GM18517 (cell line): Measurements from ENCODE around the gene RCAN2.

Experiments used
- ATAC-seq: cut with Tn5 transposase; IDR thresholded peaks from one replicate; pipeline ENCODE4 v1.9.1; 2021; ENCODE audit warnings: mild to moderate bottlenecking, moderate library complexity; ENCODE audit not compliant: unreplicated experiment

The RCAN2 gene

DNA sequence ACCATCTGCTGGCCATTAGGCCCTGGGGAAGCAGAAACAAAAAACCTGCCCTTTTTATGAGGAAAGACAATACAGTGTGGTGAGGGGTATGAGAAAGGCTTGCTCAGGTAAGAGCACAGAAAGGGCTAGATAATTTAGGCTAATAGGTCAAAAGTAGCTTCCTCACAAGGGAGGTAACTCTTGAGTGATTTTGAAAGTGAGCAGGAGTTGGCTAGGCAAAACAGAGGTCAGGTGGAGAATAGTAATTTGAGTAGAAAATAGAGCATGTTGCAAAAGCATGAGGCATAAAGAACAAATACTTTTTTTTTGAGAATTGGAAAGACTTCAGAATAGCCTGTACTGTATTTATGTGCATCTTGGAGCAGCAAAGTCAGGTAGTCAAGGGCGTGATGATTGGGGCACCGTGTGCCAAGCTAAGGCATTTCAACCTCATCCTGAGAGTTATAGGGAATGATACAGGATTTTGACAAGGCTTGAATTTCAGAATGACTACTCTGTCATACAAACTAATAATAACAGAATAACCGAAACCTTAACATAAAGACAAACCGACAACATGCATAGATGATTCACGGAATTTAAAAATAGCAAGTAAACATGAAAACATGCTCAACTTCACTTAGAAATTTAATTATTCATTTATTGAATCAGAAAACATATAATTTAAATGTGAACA, 197.5 kb downstream of the RCAN2 start:
- peak; percentile 88 for ATAC-seq

DNA sequence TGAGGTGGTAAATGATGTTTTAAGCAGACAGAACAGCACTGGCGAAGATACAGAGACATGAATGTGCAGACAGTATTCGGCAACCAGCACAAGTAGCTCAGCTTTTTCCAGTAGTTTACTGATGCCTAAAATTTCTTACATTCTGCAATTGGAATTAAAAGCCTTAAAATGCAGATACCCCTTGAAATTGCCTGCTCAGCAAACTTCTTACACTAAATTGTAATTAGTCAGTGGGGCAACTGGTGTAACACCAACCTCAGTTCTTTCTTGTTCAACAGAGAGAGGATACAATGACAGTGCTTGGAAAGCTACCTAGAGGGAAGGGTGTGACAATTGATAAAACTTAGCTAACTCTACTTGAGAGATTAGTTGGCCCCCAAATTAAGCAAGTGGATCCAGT, 199.4 kb downstream of the RCAN2 start:
- ATAC-seq: no peak

DNA sequence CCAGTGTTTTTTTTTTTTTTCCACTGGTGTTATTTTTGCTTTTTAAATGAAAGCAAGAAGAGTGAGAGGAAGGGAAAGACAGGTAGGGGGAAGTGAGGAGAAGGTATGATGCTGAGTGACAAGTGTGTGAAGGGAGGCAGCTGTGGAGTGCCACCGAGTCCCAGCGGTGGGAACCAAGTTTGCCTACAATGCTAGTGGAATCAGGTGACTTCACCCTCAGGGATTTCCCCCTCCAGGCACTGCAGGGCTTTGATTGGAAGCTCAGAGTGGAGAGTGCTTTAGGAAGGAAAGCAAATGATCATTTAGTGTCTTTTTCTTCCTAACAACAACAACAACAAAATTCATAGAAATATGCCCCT, 200.0 kb downstream of the RCAN2 start:
- ATAC-seq: no peak

DNA sequence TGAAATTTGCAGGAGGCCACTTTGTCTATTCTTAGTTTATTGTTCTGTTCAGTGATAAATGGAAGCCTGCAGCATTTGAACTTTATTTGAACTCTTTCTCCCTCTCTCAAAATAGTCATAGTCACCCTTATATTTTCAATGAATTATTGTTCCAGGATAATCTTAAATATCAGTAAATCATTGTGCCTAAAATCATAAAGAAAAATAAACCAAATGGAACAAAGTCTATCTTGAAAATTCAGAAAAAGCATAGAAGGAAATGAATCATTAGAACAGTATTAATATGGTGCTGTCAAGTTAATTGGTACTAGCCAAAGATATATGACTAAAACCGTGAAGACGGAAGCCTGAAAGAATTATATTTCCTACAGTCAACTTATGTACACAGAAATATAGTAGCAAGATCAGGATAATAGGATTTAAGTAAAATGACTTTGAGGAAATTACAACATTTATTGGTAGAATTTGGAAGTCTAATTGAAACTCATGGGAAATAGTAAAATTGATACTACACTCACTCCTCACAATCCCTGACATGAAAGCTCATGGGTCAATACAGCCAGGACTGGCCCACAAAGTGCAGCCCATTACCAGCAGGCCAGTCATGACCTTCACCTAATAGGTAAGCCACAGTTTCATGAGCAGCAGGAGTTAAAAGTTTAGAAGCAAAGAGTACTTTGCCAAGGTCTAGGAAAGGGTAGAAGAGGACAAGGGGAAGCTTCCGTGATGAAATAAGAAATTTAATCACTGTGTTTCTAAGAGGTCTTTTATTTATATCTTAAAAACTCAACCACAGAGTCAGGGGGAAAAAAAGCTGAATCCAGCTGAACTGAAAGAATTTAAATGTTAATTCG, 200.6 kb downstream of the RCAN2 start:
- no peak for ATAC-seq

DNA sequence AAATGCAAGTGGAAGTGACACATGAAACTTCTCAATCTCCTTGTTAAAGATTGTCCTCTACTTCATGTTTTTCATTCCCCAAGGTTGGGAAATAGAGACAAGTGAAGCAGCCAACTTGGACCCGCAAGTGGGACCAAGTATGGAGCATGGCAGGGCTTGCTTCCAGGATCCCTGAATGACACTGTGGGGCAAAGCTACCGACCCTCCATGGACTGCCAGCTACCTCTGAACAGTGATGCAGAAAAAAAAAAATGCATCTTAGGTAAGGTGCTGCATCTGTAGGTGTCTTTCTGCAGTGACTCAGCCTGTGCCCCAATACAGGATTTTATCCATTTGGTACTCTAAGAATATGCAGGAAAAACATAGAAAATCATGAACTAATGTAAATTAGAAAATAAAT, 201.4 kb downstream of the RCAN2 start:
- no peak for ATAC-seq

DNA sequence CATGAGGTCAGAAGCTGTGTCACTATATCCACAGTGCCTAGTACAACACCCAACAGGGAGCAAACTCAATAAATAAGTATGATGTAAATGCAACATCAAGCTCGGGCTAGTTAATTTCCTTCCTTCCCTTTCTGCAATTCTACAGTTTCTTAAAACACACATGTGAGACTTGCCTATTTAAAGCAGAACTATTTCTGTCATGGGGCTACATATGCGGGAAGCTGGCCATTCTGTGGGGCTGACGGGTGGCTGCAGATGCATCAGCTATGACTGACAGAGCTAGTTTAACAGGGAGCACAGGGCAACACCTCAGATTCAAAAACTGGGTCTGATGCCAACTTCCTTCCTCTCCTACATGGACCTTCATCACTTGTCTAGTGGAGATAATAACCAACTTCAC, 202.4 kb downstream of the RCAN2 start:
- no peak for ATAC-seq

DNA sequence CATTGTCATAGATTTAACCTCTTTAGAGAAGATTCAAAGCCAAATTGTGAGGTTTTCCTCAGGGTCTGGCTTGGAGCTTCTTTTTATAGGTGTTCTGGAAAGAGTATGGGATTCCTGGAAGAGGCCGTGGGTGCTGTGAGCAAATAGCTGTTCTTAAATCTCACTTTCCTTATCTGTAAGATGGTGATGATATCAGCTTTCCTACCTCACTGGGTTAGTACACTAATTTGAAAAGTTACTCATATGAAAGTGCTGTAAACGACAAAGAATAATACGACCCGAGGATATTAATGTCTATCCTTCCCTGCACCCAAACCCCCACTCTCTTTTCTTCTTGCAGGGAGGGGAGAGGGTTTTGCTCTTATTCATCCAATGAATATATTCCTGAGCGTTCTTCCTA, 203.6 kb downstream of the RCAN2 start:
- no peak for ATAC-seq

DNA sequence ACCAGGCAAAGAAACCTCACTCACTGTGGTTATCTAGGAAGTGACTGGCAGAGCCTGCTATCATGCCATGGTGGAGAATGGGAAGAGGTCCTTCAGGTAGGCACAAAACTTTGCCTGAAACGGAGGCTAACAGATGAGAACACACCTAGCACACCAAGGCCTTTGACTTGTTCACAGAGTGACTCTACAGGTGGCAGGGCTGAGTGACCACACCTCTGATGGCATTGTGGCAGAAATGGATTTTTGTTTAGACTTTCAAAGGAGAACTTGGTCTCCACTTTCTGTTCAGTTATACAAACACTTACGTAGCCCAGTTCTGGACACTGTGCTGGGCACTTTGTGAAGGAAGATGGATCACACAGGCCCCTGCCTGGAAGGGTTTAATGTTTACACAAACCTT, 204.2 kb downstream of the RCAN2 start:
- ATAC-seq: no peak

DNA sequence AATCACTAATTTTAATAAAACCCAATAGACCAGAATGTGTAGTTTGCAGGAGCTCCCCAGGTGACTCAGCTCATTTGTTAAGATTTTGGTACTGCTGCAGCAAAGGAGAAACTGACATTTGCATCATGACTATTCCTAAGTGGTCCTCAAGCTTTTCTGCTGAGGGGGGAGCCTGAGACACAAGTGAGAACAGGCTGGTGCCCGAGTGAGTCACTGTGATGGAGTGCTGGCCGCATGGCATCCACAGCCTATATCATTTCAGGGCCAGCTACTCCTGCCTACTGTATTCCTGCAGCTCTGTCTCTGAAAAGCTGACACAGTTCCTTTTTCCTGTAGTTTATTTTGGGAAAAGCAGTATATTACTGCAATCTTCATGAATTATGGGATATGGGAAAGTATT, 206.8 kb downstream of the RCAN2 start:
- ATAC-seq: no peak

DNA sequence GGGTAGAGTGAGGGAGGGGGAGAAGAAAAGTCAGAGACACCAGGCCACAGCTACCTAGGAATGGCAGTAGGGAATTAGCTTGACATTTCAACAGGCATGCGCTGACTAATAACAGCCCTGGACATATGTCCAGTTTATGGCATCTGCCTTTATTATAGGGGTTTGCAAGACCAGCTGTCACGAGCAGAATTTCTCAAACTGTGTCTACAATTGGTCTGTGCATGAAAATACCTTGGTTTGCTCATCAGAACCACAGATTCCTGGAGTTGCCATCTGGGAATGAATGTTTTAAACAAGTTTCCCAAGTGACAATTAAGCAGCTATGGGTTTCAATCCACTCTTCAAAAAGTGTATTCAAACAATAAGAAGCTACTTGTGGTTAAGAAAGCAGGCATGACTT, 210.1 kb downstream of the RCAN2 start:
- ATAC-seq: no peak

DNA sequence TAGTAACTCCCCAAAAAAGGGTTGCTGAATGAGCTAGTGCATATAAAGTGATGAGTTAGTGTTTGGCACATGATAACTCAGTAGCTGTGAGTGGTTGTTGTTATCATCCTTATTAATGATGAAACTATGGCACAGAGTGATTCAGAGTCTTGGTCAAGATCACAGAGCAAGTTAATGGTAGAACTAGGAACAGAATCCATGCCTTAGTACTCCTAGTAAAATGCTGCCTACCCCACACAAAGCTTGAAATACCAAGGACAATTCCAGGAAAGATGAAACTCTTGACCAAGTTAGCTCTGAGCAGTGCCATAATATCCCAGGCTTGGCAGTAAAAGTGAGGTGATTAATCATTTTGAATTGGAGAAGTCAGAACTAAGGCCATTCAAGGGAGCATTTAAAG, 211.4 kb downstream of the RCAN2 start:
- no peak for ATAC-seq

DNA sequence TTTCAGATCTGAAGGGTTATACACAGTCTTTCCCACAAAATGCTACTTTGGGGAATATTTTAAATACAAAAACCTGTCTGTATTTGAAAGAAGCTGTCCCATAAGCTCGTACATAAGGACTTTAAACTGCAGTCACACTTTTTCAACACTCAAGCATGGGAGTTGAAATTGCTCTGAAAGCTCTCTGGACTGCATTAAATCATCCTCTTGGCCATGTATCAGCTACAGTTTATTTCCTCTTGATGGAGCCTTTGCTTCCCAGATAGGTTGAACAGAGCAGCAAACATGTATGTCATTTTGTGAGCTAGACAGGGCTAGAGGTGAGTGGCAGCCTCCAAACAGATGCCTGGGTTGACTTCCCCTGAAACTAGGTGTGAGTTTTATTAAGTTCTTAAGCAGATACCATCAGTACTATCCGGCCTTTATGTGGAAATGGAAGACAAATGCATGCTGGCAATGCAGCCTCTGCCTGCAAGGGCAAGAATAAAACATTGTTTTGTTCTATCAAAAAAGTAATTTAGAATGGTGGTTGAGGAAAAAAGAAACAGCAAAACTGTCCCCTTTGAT, 214.6 kb downstream of the RCAN2 start:
- no peak for ATAC-seq

DNA sequence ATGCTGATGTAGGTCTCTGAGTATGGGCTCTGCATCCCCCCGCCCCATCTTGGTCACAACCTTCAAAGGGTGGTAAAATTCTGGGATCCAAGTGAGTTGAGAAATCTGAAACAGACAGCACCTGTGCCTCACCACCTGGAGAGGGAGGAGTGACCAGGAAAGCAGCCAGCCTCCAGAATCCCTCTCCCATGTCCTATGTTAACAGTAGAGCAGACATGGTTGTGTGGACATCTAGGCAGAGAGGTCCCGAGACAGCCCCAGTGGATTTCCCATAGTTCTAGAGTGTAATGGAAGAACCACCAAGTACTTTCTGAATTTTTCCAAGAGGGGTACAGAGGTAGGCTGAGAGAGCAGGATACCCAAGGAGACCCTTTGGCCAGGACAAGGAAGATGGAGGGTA, 216.7 kb downstream of the RCAN2 start:
- ATAC-seq: no peak

DNA sequence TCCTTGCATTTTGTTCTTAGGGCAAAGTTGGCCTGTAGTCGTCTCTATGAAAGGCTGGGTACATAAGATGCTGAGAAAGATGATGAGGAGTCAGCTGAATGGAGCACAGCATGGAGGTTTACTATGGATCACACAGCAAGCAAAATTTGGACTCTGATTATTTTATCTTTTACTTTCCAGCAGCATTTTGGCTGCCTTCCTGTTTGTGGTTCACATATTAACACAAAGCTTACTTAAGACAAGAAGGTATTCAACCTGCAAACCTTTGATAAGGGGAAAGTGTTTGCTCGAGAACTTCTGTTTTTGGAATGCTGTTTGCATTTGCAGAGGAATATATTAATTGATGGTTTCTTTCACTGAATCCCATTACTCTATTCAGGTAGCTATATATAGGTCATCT, 217.3 kb downstream of the RCAN2 start:
- no peak for ATAC-seq

DNA sequence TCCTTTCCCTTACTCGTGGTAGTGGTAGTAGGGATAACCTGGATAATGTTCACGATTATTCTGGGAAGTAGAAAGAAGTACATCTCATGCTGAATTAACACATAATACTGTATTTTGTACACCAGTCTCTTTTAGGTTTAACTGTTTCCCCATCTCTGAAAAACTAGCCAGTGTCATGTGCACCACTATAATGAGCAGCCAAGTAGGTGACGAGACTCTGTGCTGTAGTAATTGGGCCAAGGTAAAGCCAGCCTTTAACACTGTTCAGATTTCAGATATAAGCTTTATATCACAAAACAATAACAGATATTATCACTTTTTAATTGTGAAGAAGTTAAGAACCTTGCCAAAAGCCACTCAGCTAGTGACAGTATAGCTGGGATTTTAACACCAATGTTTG, 219.5 kb downstream of the RCAN2 start:
- ATAC-seq: no peak

DNA sequence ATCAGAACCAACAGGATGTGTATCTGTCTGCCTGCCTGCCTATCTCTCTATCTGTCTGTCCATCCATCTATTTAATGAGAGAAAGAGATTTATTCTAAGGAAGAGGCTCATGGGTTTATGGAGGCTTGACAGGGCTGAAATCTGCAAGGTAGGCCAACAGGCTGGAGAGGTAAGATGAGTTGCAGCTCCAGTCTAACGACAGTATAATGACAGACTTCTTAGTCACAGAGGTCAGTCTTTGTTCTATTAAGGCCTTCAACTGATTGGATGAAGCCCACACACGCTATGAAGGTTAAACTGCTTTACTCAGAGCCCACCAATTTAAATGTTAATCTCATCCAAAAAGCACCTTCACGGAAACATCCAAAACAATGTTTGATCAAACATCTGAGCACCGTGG, 220.1 kb downstream of the RCAN2 start:
- ATAC-seq: no peak

DNA sequence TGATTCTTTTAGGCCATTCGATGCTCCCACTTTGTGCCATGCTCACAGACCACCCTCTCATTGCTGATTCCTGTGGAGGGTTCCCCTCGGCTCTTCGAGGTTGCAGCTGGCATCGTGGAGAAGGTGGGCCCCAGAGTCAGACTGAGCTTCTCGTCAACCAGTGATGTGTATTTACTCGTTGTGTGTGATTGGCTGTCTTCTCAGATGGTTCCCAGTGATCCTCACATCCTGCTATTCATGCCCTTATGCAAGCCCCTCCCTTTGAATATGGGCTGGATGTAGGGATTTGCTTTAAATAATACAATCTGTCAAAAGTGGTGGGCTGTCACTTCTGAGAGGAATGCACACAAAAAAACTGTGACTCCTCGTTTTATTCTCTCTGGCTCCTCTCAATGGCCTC, 220.9 kb downstream of the RCAN2 start:
- ATAC-seq: no peak

DNA sequence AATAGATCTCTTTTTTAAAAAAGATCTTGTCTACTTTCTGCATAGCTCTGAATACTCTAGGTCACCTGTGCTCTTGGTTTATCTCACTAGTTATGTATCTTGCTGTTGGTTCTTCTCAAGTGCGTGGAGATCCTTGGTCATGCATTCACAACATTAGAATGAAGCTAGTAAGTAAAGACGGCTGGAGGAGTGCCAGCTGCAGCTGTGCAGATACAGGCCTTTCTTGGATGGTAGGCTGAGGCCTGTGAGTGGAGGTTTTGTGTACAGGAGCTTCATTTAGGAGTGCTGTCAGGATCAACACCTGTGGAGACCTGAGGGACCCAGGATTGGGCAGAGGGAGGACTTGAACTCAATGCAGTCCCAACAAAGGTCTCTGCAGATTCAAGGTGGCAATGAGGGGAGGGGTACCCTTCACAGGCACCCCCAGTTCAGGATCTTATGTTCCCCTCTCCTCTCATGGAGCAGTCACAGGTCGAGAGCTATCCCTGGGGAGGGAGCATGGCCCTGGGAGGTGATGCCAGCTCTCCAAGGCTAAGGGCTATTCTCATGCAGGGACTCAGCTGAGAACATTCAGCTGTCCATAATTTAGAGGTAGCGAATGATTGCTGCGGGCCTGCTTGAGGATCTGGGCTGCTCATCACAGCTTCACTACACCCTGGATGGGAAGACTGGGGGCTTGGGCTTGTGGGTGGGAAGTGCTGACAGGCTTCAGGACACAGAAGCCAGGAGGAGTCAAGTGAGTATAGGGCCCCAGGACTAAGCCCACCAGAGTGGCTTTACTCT, 221.6 kb downstream of the RCAN2 start:
- no peak for ATAC-seq

DNA sequence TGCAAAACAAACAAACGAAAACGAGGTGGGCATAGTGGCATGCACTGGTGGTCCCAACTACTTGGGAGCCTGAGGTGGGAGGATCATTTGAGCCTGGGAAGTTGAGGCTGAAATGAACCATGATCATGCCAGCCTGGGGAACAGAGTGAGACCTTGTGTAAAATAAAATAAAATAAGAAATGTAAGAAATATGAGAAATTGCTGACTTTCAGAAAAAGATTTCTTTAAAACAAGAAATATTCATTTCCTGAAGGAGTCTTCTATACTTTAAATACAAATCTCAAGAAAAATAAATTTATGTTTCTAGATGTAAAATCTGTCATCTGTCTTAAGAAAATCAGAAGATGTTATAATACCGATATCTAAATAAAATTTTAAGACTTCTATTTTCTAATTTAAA, 223.7 kb downstream of the RCAN2 start:
- no peak for ATAC-seq

DNA sequence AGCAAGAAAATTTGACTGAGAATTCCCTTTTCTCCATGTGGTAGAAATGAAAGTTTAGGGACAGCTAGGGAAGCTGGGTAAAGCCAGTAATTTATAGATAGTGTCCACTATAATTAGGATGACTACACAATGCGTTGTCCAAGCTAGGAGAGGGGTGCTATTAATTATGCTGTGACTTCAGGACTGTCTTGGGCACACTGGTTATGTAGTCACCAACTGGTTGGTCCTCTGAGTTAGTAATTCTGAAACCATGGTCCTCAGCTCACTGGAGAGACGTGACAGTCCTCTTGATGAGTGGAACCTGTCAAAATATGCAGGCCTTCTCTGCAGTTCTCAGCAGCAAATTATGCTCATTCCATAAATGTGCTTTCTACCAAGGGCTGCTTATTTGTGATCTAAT, 225.9 kb downstream of the RCAN2 start:
- ATAC-seq: no peak

DNA sequence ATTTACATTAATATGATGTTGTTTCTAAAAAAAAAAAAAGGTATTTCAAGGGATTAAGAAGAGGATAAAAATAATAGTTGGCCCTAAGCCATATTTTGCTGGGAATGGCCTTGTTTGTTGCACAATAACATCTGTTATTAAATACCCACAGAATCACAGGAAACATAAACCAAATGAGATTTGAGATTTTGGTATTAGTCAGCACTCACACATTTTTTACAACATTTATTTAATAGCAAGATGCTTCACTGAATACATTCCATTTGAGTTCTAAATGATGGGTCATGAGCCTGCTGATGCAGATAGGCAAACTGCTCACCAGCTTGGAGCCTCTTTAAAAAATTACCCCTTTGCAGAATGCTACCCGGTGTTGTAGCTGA, 227.6 kb downstream of the RCAN2 start:
- ATAC-seq: no peak
